OCI-LY3 (cell line): ENCODE data around the gene EHD1.

Experiments
- H2AFZ ChIP-seq: fragments of 200-600, 300-600 bp; shearing (Covaris generic); 2 replicates; pipeline ENCODE4 v1.6.0; 2014; ENCODE audit warnings: antibody characterized with exemption, low read depth, low read length
- H3K27ac ChIP-seq: fragments of 200-600, 300-600 bp; sonication (generic); 2 replicates; pipeline ENCODE4 v1.5.1; 2014; ENCODE audit warnings: mild to moderate bottlenecking, low read length, moderate library complexity, mixed read lengths
- H3K27me3 ChIP-seq: fragments of 200-600, 300-600 bp; sonication (generic); 2 replicates; pipeline ENCODE4 v1.6.1; 2014; ENCODE audit warnings: low read depth, low read length, mixed read lengths
- H3K36me3 ChIP-seq: fragments of 200-600, 300-600 bp; sonication (generic); replicated peaks from 2 replicates; pipeline ENCODE3; 2014; ENCODE audit warnings: low read depth, low read length, mixed read lengths
- H3K4me1 ChIP-seq: fragments of 300-600, 200-600 bp; sonication (generic); 2 replicates; pipeline ENCODE4 v1.6.1; 2014; ENCODE audit warnings: low read length, mixed read lengths
- H3K4me2 ChIP-seq: fragments of 200-600, 300-600 bp; sonication (generic); 2 replicates; pipeline ENCODE4 v1.6.1; 2014; ENCODE audit warnings: low read length, mixed read lengths
- H3K4me3 ChIP-seq: fragments of 300-600, 200-600 bp; sonication (generic); 2 replicates; pipeline ENCODE4 v1.5.1; 2014; ENCODE audit warnings: antibody characterized with exemption, mild to moderate bottlenecking, low read length, moderate library complexity
- H3K79me2 ChIP-seq: fragments of 300-600, 200-600 bp; shearing (Covaris generic); 2 replicates; pipeline ENCODE4 v1.6.1; 2014; ENCODE audit warnings: mild to moderate bottlenecking, low read length, mixed read lengths
- H3K9ac ChIP-seq: fragments of 300-600, 200-600 bp; shearing (Covaris generic); 2 replicates; pipeline ENCODE4 v1.6.0; 2014; ENCODE audit warnings: mild to moderate bottlenecking, low read length, moderate library complexity
- H3K9me3 ChIP-seq: fragments of 200-600, 300-600 bp; shearing (Covaris generic); 2 replicates; pipeline ENCODE4 v1.6.1; 2014; ENCODE audit warnings: low read length, mixed read lengths; ENCODE audit not compliant: insufficient read depth
- H4K20me1 ChIP-seq: fragments of 200-600, 300-600 bp; sonication (generic); 2 replicates; pipeline ENCODE4 v1.6.1; 2016; ENCODE audit warnings: low read length, mixed read lengths; ENCODE audit not compliant: insufficient read depth
- CTCF ChIP-seq: fragments of 200-600, 300-600 bp; sonication (generic); IDR thresholded peaks from 2 replicates; pipeline ENCODE4 v1.5.1; 2014; ENCODE audit warnings: antibody characterized with exemption, low read length, low read depth
- EZH2phosphoT487 ChIP-seq: fragments of 200-600 bp; shearing (Covaris generic); IDR thresholded peaks from 2 replicates; pipeline ENCODE4 v1.6.1; 2018; ENCODE audit warnings: antibody characterized with exemption, mixed run types, low read depth

Gene EHD1

GRCh38 chr11:64831411-64831891, 47.0 kb downstream of the EHD1 start:
- no peaks in the 10 kb centered on the region for H3K27me3 ChIP-seq
- no peaks in the 10 kb centered on the region for H3K36me3 ChIP-seq
- no peak overlapping the region for H2AFZ ChIP-seq
- H3K27ac ChIP-seq = no peak overlapping the region
- no peaks in the 10 kb centered on the region for H4K20me1 ChIP-seq
- no peaks in the 10 kb centered on the region for H3K9me3 ChIP-seq
- TF ChIP-seq EZH2phosphoT487 (no peak), CTCF (no peak)
- H3K79me2 ChIP-seq = no peaks in the 10 kb centered on the region
- no peaks in the 10 kb centered on the region for H3K4me1 ChIP-seq
- no peak overlapping the region for H3K9ac ChIP-seq
- no peak overlapping the region for H3K4me3 ChIP-seq
- H3K4me2 ChIP-seq = no peak overlapping the region

- H3K79me2 ChIP-seq = no peaks in the 10 kb centered on the region
- H3K4me3 ChIP-seq = no peak overlapping the region
- H3K4me2 ChIP-seq = no peak overlapping the region
- H3K9ac ChIP-seq = no peak overlapping the region
- no peaks in the 10 kb centered on the region for H3K36me3 ChIP-seq
- H4K20me1 ChIP-seq = no peaks in the 10 kb centered on the region
- no peak for TF ChIP-seq CTCF
- no peak for TF ChIP-seq EZH2phosphoT487
- H3K4me1 ChIP-seq = no peaks in the 10 kb centered on the region
- no peaks in the 10 kb centered on the region for H3K27me3 ChIP-seq
- H3K9me3 ChIP-seq = no peaks in the 10 kb centered on the region
- H2AFZ ChIP-seq = no peak overlapping the region
- H3K27ac ChIP-seq = no peak overlapping the region
Measured at GRCh38 chr11:64829536-64830251, 48.7 kb downstream of the EHD1 start.

- H3K27ac ChIP-seq = no peak overlapping the region
- H2AFZ ChIP-seq = no peak overlapping the region
- no peaks in the 10 kb centered on the region for H4K20me1 ChIP-seq
- H3K79me2 ChIP-seq = no peaks in the 10 kb centered on the region
- TF ChIP-seq CTCF = no peak
- TF ChIP-seq EZH2phosphoT487 = no peak
- no peaks in the 10 kb centered on the region for H3K27me3 ChIP-seq
- no peaks in the 10 kb centered on the region for H3K9me3 ChIP-seq
- no peak overlapping the region for H3K9ac ChIP-seq
- no peak overlapping the region for H3K4me2 ChIP-seq
- no peak overlapping the region for H3K4me3 ChIP-seq
- H3K4me1 ChIP-seq = no peaks in the 10 kb centered on the region
- no peaks in the 10 kb centered on the region for H3K36me3 ChIP-seq
Measured at GRCh38 chr11:64827451-64827839, 51.0 kb downstream of the EHD1 start.

- TF ChIP-seq CTCF = no peak
- TF ChIP-seq EZH2phosphoT487 = no peak
- Histone ChIP-seq H3K36me3 (no peaks in the 10 kb centered on the region), H3K79me2 (no peaks in the 10 kb centered on the region), H3K4me2 (no peak overlapping the region), H4K20me1 (no peaks in the 10 kb centered on the region), H3K4me3 (no peak overlapping the region), H2AFZ (no peak overlapping the region), H3K27me3 (no peaks in the 10 kb centered on the region), H3K4me1 (no peaks in the 10 kb centered on the region), H3K9me3 (no peaks in the 10 kb centered on the region), H3K9ac (no peak overlapping the region), H3K27ac (no peak overlapping the region)
Measured at GRCh38 chr11:64826578-64827450, 51.6 kb downstream of the EHD1 start.
